ENCODE data around the gene PPP1CB.

Gene PPP1CB

DNA sequence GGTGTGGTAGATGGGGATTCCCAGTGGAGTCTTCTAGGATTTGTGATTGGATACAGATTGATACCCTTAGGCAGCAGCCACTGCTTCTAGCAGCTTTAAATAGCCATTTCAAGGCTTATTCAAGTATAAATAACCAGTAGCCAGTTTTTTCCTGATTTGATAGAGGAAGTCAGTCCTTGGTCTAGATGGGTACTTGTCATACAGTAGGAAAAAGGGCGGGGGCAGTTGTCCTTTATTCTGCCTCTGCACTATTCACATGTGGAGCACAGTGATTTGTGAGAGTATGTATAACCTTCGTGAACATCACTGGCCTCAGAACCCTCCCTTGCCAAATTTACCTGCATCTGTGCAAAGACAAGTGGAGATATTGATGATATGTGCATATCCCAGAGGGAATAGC lies 6.8 kb downstream of the PPP1CB start (continued):
- TF ChIP-seq GLIS2 (tag by site-specific recombination; IDR thresholded peaks at IDR 0.05): no peak
- TF ChIP-seq, protein P1, sequence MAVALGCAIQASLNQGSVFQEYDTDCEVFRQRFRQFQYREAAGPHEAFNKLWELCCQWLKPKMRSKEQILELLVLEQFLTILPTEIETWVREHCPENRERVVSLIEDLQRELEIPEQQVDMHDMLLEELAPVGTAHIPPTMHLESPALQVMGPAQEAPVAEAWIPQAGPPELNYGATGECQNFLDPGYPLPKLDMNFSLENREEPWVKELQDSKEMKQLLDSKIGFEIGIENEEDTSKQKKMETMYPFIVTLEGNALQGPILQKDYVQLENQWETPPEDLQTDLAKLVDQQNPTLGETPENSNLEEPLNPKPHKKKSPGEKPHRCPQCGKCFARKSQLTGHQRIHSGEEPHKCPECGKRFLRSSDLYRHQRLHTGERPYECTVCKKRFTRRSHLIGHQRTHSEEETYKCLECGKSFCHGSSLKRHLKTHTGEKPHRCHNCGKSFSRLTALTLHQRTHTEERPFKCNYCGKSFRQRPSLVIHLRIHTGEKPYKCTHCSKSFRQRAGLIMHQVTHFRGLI (tag by site-specific recombination; IDR thresholded peaks at IDR 0.05): no peak
- TF ChIP-seq, protein P2, sequence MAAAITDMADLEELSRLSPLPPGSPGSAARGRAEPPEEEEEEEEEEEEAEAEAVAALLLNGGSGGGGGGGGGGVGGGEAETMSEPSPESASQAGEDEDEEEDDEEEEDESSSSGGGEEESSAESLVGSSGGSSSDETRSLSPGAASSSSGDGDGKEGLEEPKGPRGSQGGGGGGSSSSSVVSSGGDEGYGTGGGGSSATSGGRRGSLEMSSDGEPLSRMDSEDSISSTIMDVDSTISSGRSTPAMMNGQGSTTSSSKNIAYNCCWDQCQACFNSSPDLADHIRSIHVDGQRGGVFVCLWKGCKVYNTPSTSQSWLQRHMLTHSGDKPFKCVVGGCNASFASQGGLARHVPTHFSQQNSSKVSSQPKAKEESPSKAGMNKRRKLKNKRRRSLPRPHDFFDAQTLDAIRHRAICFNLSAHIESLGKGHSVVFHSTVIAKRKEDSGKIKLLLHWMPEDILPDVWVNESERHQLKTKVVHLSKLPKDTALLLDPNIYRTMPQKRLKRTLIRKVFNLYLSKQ (tag by site-specific recombination; IDR thresholded peaks at IDR 0.05; ENCODE audit: borderline replicate concordance): no peak
- TF ChIP-seq, protein P3, sequence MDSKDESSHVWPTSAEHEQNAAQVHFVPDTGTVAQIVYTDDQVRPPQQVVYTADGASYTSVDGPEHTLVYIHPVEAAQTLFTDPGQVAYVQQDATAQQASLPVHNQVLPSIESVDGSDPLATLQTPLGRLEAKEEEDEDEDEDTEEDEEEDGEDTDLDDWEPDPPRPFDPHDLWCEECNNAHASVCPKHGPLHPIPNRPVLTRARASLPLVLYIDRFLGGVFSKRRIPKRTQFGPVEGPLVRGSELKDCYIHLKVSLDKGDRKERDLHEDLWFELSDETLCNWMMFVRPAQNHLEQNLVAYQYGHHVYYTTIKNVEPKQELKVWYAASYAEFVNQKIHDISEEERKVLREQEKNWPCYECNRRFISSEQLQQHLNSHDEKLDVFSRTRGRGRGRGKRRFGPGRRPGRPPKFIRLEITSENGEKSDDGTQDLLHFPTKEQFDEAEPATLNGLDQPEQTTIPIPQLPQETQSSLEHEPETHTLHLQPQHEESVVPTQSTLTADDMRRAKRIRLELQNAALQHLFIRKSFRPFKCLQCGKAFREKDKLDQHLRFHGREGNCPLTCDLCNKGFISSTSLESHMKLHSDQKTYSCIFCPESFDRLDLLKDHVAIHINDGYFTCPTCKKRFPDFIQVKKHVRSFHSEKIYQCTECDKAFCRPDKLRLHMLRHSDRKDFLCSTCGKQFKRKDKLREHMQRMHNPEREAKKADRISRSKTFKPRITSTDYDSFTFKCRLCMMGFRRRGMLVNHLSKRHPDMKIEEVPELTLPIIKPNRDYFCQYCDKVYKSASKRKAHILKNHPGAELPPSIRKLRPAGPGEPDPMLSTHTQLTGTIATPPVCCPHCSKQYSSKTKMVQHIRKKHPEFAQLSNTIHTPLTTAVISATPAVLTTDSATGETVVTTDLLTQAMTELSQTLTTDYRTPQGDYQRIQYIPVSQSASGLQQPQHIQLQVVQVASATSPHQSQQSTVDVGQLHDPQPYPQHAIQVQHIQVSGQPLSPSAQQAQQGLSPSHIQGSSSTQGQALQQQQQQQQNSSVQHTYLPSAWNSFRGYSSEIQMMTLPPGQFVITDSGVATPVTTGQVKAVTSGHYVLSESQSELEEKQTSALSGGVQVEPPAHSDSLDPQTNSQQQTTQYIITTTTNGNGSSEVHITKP (tag by site-specific recombination; IDR thresholded peaks at IDR 0.05): no peak

DNA sequence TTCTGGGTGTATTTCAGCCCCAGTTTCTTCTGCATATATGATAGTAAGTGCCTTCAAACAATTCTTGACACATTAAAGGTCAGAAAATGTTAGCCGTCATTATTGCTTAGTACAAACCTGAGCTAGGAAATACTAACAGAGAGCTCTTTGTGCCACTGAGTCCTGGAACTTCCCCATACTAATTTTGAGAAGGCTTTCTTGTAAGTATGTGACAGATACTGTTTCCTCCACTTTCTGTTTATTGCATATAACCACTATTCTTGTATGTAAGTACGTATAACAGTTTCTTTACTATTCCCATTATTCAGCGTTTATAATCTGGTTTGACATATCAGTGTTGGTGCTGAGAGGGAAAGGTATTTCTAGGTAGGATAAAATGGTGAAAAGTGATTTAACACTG lies 9.8 kb downstream of the PPP1CB start:
- no peaks in the 10 kb centered on the region for H3K9me3 ChIP-seq (ENCODE audit: control insufficient read depth, insufficient read depth, low read depth, low read length)
- H3K36me3 ChIP-seq (ENCODE audit: control insufficient read depth in 2 of 2, insufficient read depth in 1 of 2, low read length in 2 of 2): peaks cover 3 to 8% of the 10 kb centered on the region in 2 experiments
- CTCF ChIA-PET: interaction anchor here (0.7 to 0.9 kb wide), 2 partner anchors 67 to 194 kb away, joined by 3 read pairs; no protein-coding TSS in a partner anchor
- no peak overlapping the region for H3K4me3 ChIP-seq (ENCODE audit: low read depth, low read length)
- POLR2A ChIA-PET: no interaction called here
- TF ChIP-seq ZNF169 (tag by site-specific recombination; IDR thresholded peaks at IDR 0.05) (no peak), YY2 (tag by site-specific recombination; IDR thresholded peaks at IDR 0.05) (no peak), ZNF76 (tag by site-specific recombination; IDR thresholded peaks at IDR 0.05; ENCODE audit: borderline replicate concordance, low read depth) (no peak), ZNF473 (tag by site-specific recombination; IDR thresholded peaks at IDR 0.05) (no peak), ZNF530 (tag by site-specific recombination; IDR thresholded peaks at IDR 0.05; ENCODE audit: low read depth) (no peak), ZNF19 (tag by site-specific recombination; IDR thresholded peaks at IDR 0.05; ENCODE audit: low read depth) (no peak), ZNF10 (tag by site-specific recombination; IDR thresholded peaks at IDR 0.05) (no peak), ZSCAN16 (tag by site-specific recombination; IDR thresholded peaks at IDR 0.05) (no peak)
- TF ChIP-seq, protein P4, sequence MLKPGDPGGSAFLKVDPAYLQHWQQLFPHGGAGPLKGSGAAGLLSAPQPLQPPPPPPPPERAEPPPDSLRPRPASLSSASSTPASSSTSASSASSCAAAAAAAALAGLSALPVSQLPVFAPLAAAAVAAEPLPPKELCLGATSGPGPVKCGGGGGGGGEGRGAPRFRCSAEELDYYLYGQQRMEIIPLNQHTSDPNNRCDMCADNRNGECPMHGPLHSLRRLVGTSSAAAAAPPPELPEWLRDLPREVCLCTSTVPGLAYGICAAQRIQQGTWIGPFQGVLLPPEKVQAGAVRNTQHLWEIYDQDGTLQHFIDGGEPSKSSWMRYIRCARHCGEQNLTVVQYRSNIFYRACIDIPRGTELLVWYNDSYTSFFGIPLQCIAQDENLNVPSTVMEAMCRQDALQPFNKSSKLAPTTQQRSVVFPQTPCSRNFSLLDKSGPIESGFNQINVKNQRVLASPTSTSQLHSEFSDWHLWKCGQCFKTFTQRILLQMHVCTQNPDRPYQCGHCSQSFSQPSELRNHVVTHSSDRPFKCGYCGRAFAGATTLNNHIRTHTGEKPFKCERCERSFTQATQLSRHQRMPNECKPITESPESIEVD (tag by site-specific recombination; IDR thresholded peaks at IDR 0.05): no peak
- TF ChIP-seq, protein P5, sequence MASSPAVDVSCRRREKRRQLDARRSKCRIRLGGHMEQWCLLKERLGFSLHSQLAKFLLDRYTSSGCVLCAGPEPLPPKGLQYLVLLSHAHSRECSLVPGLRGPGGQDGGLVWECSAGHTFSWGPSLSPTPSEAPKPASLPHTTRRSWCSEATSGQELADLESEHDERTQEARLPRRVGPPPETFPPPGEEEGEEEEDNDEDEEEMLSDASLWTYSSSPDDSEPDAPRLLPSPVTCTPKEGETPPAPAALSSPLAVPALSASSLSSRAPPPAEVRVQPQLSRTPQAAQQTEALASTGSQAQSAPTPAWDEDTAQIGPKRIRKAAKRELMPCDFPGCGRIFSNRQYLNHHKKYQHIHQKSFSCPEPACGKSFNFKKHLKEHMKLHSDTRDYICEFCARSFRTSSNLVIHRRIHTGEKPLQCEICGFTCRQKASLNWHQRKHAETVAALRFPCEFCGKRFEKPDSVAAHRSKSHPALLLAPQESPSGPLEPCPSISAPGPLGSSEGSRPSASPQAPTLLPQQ (tag by site-specific recombination; IDR thresholded peaks at IDR 0.05): no peak
- TF ChIP-seq, protein P6, sequence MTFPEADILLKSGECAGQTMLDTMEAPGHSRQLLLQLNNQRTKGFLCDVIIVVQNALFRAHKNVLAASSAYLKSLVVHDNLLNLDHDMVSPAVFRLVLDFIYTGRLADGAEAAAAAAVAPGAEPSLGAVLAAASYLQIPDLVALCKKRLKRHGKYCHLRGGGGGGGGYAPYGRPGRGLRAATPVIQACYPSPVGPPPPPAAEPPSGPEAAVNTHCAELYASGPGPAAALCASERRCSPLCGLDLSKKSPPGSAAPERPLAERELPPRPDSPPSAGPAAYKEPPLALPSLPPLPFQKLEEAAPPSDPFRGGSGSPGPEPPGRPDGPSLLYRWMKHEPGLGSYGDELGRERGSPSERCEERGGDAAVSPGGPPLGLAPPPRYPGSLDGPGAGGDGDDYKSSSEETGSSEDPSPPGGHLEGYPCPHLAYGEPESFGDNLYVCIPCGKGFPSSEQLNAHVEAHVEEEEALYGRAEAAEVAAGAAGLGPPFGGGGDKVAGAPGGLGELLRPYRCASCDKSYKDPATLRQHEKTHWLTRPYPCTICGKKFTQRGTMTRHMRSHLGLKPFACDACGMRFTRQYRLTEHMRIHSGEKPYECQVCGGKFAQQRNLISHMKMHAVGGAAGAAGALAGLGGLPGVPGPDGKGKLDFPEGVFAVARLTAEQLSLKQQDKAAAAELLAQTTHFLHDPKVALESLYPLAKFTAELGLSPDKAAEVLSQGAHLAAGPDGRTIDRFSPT (tag by site-specific recombination; IDR thresholded peaks at IDR 0.05): no peak
- TF ChIP-seq, protein P7, sequence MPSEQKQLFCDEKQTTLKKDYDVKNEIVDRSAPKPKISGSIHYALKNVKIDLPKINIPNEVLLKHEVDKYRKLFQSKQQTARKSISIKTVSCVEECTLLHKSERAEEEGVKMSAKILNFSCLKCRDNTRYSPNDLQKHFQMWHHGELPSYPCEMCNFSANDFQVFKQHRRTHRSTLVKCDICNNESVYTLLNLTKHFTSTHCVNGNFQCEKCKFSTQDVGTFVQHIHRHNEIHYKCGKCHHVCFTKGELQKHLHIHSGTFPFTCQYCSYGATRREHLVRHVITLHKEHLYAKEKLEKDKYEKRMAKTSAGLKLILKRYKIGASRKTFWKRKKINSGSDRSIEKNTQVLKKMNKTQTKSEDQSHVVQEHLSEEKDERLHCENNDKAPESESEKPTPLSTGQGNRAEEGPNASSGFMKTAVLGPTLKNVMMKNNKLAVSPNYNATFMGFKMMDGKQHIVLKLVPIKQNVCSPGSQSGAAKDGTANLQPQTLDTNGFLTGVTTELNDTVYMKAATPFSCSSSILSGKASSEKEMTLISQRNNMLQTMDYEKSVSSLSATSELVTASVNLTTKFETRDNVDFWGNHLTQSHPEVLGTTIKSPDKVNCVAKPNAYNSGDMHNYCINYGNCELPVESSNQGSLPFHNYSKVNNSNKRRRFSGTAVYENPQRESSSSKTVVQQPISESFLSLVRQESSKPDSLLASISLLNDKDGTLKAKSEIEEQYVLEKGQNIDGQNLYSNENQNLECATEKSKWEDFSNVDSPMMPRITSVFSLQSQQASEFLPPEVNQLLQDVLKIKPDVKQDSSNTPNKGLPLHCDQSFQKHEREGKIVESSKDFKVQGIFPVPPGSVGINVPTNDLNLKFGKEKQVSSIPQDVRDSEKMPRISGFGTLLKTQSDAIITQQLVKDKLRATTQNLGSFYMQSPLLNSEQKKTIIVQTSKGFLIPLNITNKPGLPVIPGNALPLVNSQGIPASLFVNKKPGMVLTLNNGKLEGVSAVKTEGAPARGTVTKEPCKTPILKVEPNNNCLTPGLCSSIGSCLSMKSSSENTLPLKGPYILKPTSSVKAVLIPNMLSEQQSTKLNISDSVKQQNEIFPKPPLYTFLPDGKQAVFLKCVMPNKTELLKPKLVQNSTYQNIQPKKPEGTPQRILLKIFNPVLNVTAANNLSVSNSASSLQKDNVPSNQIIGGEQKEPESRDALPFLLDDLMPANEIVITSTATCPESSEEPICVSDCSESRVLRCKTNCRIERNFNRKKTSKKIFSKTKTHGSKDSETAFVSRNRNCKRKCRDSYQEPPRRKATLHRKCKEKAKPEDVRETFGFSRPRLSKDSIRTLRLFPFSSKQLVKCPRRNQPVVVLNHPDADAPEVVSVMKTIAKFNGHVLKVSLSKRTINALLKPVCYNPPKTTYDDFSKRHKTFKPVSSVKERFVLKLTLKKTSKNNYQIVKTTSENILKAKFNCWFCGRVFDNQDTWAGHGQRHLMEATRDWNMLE (tag by site-specific recombination; conservative IDR thresholded peaks at IDR 0.05; ENCODE audit: low read depth): no peak
- H3K27ac ChIP-seq (ENCODE audit: extremely low read depth, low read depth, low read length): no peak overlapping the region
- peaks cover 12% of the 10 kb centered on the region for H3K4me1 ChIP-seq (ENCODE audit: control insufficient read depth, insufficient read depth, low read length)

Data from HEK293 (cell line).